T-cell (primary cell): ENCODE measurements around the gene FICD. TPM values are rescaled to one million over a fixed set of nuclear protein-coding genes. Genes with fewer than 3 reads are reported as not detected.

Source experiments
- ATAC-seq, 4 experiments: fragments of 200-7000 bp in 3 of 4; fragments of 150-1000 bp in 1 of 4; cut with Tn5 transposase; replicated peaks in 1 of 4; 1 replicate in 3 of 4; 2 replicates in 1 of 4; pipeline ENCODE4 v1.10.0; 2021; ENCODE audit warnings: moderate library complexity in 3 of 4, mild to moderate bottlenecking in 2 of 4, moderate number of reproducible peaks in 1 of 4
- CTCF ChIA-PET, 2 donors: fragments of 300-600 bp; sonication (Branson Sonifier 250); formaldehyde crosslinking; loops; one replicate each; lab custom pipeline; 2022; ENCODE audit warnings: antibody characterized with exemption in 2 of 2; lab: Charles Lee
- POLR2A ChIA-PET, 2 donors: fragments of 300-600 bp; sonication (Branson Sonifier 250); formaldehyde crosslinking; loops; one replicate each; lab custom pipeline; 2022; ENCODE audit warnings: antibody characterized with exemption in 2 of 2; lab: Charles Lee
- DNase-seq, 35 experiments: peaks; one replicate each; pipeline versions ENCODE4 v3.0.0 to v3.0.0-alpha.2; 2013 to 2023
- H3K27ac ChIP-seq: one replicate; pipeline ENCODE4 v1.5.1; 2013; ENCODE audit warnings: low read length
- H3K27me3 ChIP-seq, 2 experiments: replicated peaks in 1 of 2; 1 replicate in 1 of 2; 2 replicates in 1 of 2; pipeline versions ENCODE4 v1.6.1 to v1.7.0; 2013; ENCODE audit warnings: low read length in 1 of 2, mixed read lengths in 1 of 2; ENCODE audit not compliant: control insufficient read depth in 2 of 2, insufficient read depth in 2 of 2; ENCODE audit errors: extremely low read depth in 1 of 2
- H3K36me3 ChIP-seq, 2 donors: 1 replicate in 1 of 2; 2 replicates in 1 of 2; pipeline versions ENCODE4 v1.6.1 to v1.7.0; 2013; ENCODE audit warnings: low read length in 1 of 2; ENCODE audit not compliant: control insufficient read depth in 2 of 2, insufficient read depth in 1 of 2; ENCODE audit errors: extremely low read depth in 1 of 2
- H3K4me1 ChIP-seq, 2 experiments: 1 replicate in 1 of 2; 2 replicates in 1 of 2; pipeline versions ENCODE4 v1.6.1 to v1.7.0; 2013; ENCODE audit warnings: low read length in 2 of 2, mixed read lengths in 1 of 2; ENCODE audit not compliant: insufficient read depth in 2 of 2, control insufficient read depth in 1 of 2; ENCODE audit errors: extremely low read depth in 1 of 2
- H3K4me3 ChIP-seq, 2 donors: 1 replicate in 1 of 2; 2 replicates in 1 of 2; pipeline versions ENCODE4 v1.5.1 to v1.7.0; 2013; ENCODE audit warnings: mild to moderate bottlenecking in 2 of 2, low read length in 1 of 2, moderate library complexity in 1 of 2; ENCODE audit not compliant: control insufficient read depth in 1 of 2; ENCODE audit errors: extremely low read depth in 1 of 2
- H3K9me3 ChIP-seq: 2 replicates; pipeline ENCODE4 v1.7.0; 2013
- H3K27ac Mint-ChIP-seq, 2 donors: one replicate each; pipeline ENCODE4 v1.8.0; 2020 to 2021; ENCODE audit warnings: mild to moderate bottlenecking in 2 of 2, mixed read lengths in 2 of 2
- H3K27me3 Mint-ChIP-seq, 2 donors: one replicate each; pipeline ENCODE4 v1.8.0; 2021 to 2022; ENCODE audit warnings: mixed read lengths in 2 of 2
- H3K36me3 Mint-ChIP-seq: one replicate; pipeline ENCODE4 v1.8.0; 2021; ENCODE audit warnings: mixed read lengths
- H3K4me1 Mint-ChIP-seq, 3 donors: one replicate each; pipeline ENCODE4 v1.8.0; 2020 to 2022; ENCODE audit warnings: mixed read lengths in 3 of 3, mild to moderate bottlenecking in 1 of 3
- H3K4me3 Mint-ChIP-seq, 3 donors: one replicate each; pipeline ENCODE4 v1.8.0; 2020 to 2022; ENCODE audit warnings: mild to moderate bottlenecking in 3 of 3, mixed read lengths in 3 of 3, moderate library complexity in 3 of 3
- H3K9me3 Mint-ChIP-seq, 3 donors: one replicate each; pipeline ENCODE4 v1.8.0; 2020 to 2022; ENCODE audit warnings: mixed read lengths in 3 of 3
- WGBS: methylation state at CpG from one replicate; pipeline ENCODE4 v1.1.5; 2013; ENCODE audit warnings: missing lambda C conversion rate; ENCODE audit not compliant: insufficient coverage; 5-methylcytosine and 5-hydroxymethylcytosine counted together
- total RNA-seq, 35 experiments: library from RNA in 6 of 35; stranded (reverse) in 6 of 35; fragments of 120-200 nt in 1 of 35; gene quantifications; one replicate each; pipeline versions ENCODE4 v1.2.1 to v1.2.4 and lab custom pipeline; 2013 to 2026

Gene FICD
- total RNA-seq = 1 to 10 TPM; 5.0 to 9.3 (median 7.8) TPM
- 5.1 TPM for total RNA-seq (2013)
- total RNA-seq (lab: John Stamatoyannopoulos, UW) = 3.6 to 20.7 (median 11.1) reads per million in 29 experiments

DNA sequence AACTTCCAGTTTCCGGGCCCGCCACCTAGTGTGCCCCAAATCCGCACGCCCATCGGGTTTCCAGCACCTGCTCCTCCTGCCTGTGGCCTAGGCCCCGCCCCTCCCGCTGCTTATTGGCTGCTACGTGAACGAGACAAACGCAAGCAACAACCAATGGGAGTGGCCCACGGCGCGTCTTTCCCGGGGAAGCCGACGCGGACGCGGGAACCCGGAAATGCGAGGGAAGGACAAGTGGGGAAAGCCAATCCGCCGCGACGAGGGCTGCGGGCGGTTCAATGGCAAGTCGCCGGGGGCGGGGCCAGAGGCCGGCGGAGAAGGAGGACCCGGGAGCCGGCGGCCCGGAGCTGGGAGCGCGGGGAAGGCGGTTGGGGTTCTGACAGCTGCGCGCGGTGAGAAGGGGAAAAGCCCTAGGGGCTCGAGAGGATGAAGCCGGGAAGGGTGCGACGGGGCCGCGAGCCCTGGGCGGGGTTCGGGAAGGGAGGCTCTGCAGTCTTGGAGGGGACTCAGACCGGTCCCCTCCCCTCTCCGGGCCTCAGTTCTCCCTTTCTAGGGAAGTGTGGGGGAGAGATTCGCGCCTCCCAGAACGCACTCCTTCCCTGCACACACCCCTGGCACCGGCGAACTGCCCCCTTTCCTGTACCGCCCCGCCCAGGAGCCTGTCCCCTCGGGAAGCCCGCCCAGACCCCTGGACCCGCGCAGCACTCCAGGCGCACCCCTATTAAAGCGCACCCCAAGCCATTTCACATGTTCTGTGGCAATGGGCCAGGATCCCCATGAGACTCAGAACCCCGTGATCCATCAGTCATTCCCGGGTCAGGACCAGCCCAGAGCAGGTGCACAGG lies at the start of gene FICD:
TSS of gene FICD (plus strand) at position 305 of the 842 bp plus-strand sequence. CDS start 1,696 bp downstream, outside the sequence.
- under 1% methylated on average over 53 of the region's 67 CpGs for WGBS
- Mint-ChIP-seq H3K27ac (peak within 1 kb of the TSS; percentile 90 to 91), H3K36me3 (peaks cover 11% of the 10 kb centered on the region), H3K4me1 (peaks cover 28 to 43% (median 40%) of the 10 kb centered on the region in 3 donors), H3K4me3 (peak within 1 kb of the TSS; percentile 89 to 96 (median 95)), H3K9me3 (no peaks in the 10 kb centered on the region), H3K27me3 (no peaks in the 10 kb centered on the region)
- CTCF ChIA-PET = interaction anchor here (0.7 to 1.0 kb wide), 2 partner anchors 46 to 287 kb away, joined by 3 read pairs; partner anchors contain the start of gene SART3 (in 1 of the 2)
- Histone ChIP-seq H3K36me3 (peaks cover 14 to 29% of the 10 kb centered on the region in 2 donors), H3K4me3 (peak within 1 kb of the TSS; percentile 78 to 96), H3K9me3 (no peaks in the 10 kb centered on the region), H3K27me3 (no peaks in the 10 kb centered on the region), H3K27ac (peak within 1 kb of the TSS; percentile 61), H3K4me1 (peaks cover 5 to 33% of the 10 kb centered on the region in 2 experiments)
- POLR2A ChIA-PET = no interaction called here
- ATAC-seq (peak; percentile 93 to 95 (median 94)), DNase-seq (peak; percentile 96 to 100 (median 99))

DNA sequence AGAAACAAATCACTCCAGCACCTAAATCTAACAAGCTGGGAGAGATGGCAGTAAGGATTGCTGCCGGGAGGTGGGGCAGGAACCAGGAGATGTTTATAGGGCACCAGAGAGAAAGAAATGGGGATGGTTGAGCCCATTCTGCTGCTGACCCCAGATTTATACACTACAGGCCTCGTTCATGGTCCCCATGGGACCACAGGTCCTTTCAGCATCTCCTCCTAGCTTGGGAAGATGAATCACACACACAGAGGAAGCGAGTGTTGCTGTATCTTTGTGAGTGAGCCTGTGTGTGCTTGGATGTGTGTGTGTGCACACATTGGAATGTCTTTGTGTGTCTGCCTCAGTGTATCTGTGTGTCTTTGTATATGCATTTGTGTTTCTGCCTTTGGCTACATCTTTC lies 49.7 kb upstream of the FICD start:
- WGBS = 88% methylated on average over 1 of the region's 3 CpGs
- Mint-ChIP-seq H3K4me3 (no peak overlapping the region), H3K36me3 (no peaks in the 10 kb centered on the region), H3K4me1 (no peaks in the 10 kb centered on the region), H3K27me3 (peaks cover 41 to 56% of the 10 kb centered on the region in 2 donors), H3K27ac (no peak overlapping the region), H3K9me3 (no peaks in the 10 kb centered on the region)
- DNase-seq (no peak), ATAC-seq (no peak)
- H3K9me3 ChIP-seq = no peaks in the 10 kb centered on the region
- no peak overlapping the region for H3K27ac ChIP-seq
- no peaks in the 10 kb centered on the region for H3K4me1 ChIP-seq
- no peaks in the 10 kb centered on the region for H3K36me3 ChIP-seq
- ChIA-PET CTCF (no interaction called here), POLR2A (no interaction called here)
- peaks cover 0 to 25% of the 10 kb centered on the region in 2 experiments for H3K27me3 ChIP-seq
- no peak overlapping the region for H3K4me3 ChIP-seq

DNA sequence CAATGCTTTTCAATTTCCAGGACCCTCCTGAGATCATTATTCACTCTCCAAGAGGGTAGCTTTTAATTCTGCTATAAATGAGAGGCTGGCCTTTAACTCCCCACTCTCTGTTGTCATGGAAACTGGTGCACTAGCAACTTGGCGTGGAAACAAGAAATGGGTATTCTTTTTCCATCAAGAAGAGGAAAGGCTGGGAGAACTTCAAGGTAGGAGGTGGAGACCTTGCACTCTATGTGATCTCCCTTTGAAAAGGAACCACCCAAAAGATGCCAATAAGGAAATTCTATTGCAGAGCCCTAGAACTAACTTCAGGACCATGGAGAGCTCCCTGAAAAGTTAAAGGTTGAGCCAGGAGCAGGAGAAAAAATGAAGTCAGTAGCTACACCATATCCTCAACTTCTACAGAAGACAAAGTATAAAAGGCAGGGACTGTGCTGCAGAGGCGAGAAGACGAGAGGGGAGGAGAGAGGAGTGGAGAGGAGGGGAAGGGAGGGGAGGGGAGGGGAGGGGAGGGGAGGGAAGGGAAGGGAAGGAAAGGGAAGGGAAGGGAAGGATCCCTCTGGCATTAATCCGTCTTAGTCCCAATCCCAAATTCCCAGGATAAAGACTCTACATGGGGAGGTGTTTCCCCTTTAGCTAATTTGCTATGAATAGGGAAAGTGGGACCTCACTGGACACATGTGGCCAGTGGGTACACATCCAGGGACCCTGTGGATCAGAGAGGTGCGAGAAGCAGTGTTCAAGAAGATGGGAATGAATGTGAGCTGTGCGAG lies 46.7 kb upstream of the FICD start:
- Histone ChIP-seq H3K27ac (no peak overlapping the region), H3K9me3 (no peaks in the 10 kb centered on the region), H3K27me3 (peaks cover 0 to 15% of the 10 kb centered on the region in 2 experiments), H3K4me3 (no peak overlapping the region), H3K4me1 (no peaks in the 10 kb centered on the region), H3K36me3 (no peaks in the 10 kb centered on the region)
- no peaks in the 10 kb centered on the region for H3K36me3 Mint-ChIP-seq
- no peak overlapping the region for H3K27ac Mint-ChIP-seq
- DNase-seq (peak in 5 of 35 experiments; percentile 2 to 52 (median 3)), ATAC-seq (no peak)
- H3K27me3 Mint-ChIP-seq = peaks cover 33 to 41% of the 10 kb centered on the region in 2 donors
- ChIA-PET CTCF (no interaction called here), POLR2A (interaction anchor here in 1 of 2 donors (0.6 kb wide), 1 partner anchor 1327 kb away, joined by 4 read pairs; no protein-coding TSS in a partner anchor)
- no peaks in the 10 kb centered on the region for H3K4me1 Mint-ChIP-seq
- H3K4me3 Mint-ChIP-seq = no peak overlapping the region
- H3K9me3 Mint-ChIP-seq = peaks cover 0 to 1% (median 0%) of the 10 kb centered on the region in 3 donors
- WGBS = 75% methylated on average over 1 of the region's 6 CpGs

DNA sequence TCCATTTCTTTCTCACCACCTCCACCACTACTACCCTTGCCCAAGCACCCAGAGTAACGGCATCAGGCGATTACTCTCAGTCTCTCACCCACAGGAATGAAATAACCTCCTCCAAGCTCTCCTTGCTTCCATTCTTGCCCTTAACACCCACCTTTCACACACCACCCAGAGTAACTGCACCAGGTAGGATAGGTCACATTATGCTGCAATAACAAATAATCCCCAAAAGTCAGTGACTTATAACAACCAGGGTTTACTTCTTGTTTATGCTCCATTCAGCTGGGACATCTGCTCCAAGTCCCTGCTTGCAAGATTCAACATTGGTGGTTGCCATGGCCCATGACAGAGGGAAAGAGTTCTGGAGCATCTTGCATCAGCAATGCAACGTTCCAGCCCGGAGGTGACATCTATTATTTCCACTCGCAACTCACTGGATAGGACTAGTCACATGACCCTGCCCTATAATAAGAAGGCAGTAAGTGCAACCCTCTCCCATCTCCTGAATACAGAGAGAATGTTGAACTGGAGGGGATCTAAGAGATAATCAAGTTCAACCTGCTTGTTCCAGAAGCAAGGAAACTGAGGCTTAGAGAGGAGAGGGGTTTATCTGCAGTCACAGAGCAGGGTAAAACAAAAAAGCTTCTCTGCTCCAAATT lies 41.5 kb upstream of the FICD start:
- no peak overlapping the region for H3K27ac ChIP-seq
- H3K4me1 ChIP-seq = no peaks in the 10 kb centered on the region
- ChIA-PET POLR2A (no interaction called here), CTCF (no interaction called here)
- no peaks in the 10 kb centered on the region for H3K36me3 ChIP-seq
- H3K9me3 ChIP-seq = no peaks in the 10 kb centered on the region
- no peaks in the 10 kb centered on the region for H3K36me3 Mint-ChIP-seq
- H3K27ac Mint-ChIP-seq = no peak overlapping the region
- ATAC-seq = no peak
- peaks cover 0 to 3% (median 0%) of the 10 kb centered on the region in 3 donors for H3K9me3 Mint-ChIP-seq
- H3K4me1 Mint-ChIP-seq = no peaks in the 10 kb centered on the region
- H3K4me3 Mint-ChIP-seq = no peak overlapping the region
- DNase-seq = no peak
- H3K4me3 ChIP-seq = no peak overlapping the region
- peaks cover 8 to 14% of the 10 kb centered on the region in 2 donors for H3K27me3 Mint-ChIP-seq
- H3K27me3 ChIP-seq = peaks cover 0 to 17% of the 10 kb centered on the region in 2 experiments
- WGBS = 100% methylated on average over 2 of the region's 5 CpGs

DNA sequence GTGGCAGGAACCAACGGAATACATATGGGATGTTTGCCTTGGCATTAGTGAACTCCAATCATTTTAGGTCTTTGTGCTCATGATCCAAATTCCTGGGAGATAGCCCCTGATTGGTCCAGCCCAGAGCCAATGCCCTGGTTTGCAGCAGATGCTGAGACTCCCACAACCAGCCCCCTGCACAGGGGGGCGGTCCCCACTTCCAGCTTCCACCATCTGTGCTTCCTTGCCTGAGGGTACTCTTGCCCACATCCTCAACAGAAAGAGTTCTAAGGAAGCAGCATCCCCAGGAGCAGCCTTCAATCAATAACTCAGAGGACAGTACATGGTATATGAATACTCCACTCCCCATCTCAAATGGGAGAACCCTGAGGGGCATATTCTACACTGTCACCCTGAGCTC lies 39.7 kb upstream of the FICD start:
- WGBS = 44% methylated on average over 2 of the region's 2 CpGs
- H3K27ac Mint-ChIP-seq = no peak overlapping the region

More for the DNA sequence above, 39.7 kb upstream of the FICD start:
- H3K9me3 ChIP-seq = no peaks in the 10 kb centered on the region
- H3K4me1 ChIP-seq = no peaks in the 10 kb centered on the region
- peaks cover 0 to 17% of the 10 kb centered on the region in 2 experiments for H3K27me3 ChIP-seq
- H3K27ac ChIP-seq = no peak overlapping the region
- Mint-ChIP-seq H3K27me3 (peaks cover 14 to 17% of the 10 kb centered on the region in 2 donors), H3K9me3 (peaks cover 0 to 3% (median 0%) of the 10 kb centered on the region in 3 donors), H3K4me1 (no peaks in the 10 kb centered on the region), H3K4me3 (no peak overlapping the region), H3K36me3 (no peaks in the 10 kb centered on the region)
- no peak for ATAC-seq
- H3K4me3 ChIP-seq = no peak overlapping the region
- POLR2A ChIA-PET = no interaction called here
- no peaks in the 10 kb centered on the region for H3K36me3 ChIP-seq
- no peak for DNase-seq
- CTCF ChIA-PET = no interaction called here
